IMR-90 (cell line): ENCODE data around the gene MARCHF3.

Experiments used
- CEBPB ChIP-seq: IDR thresholded peaks from 2 replicates; pipeline ENCODE4 v1.6.1; 2012; ENCODE audit warnings: low read depth, low read length, improper control_type of control experiment
- CTCF ChIP-seq: conservative IDR thresholded peaks from 2 replicates; pipeline ENCODE4 v1.5.1; 2012; ENCODE audit warnings: mild to moderate bottlenecking, low read depth, low read length, improper control_type of control experiment
- MAFK ChIP-seq: IDR thresholded peaks from 2 replicates; pipeline ENCODE4 v1.6.1; 2012; ENCODE audit warnings: low read depth, low read length, improper control_type of control experiment
- MAZ ChIP-seq: IDR thresholded peaks from 2 replicates; pipeline ENCODE4 v1.6.1; 2012; ENCODE audit warnings: low read depth, mild to moderate bottlenecking, low read length, improper control_type of control experiment, moderate library complexity, borderline replicate concordance
- MXI1 ChIP-seq: IDR thresholded peaks from 2 replicates; pipeline ENCODE4 v1.6.1; 2012; ENCODE audit warnings: low read depth, mild to moderate bottlenecking, low read length, moderate library complexity, borderline replicate concordance
- POLR2A ChIP-seq: IDR thresholded peaks from 2 replicates; pipeline ENCODE4 v1.6.1; 2012; ENCODE audit warnings: mild to moderate bottlenecking, low read depth, low read length
- RFX5 ChIP-seq: IDR thresholded peaks from 2 replicates; pipeline ENCODE4 v1.8.0; 2012; ENCODE audit warnings: low read depth, mild to moderate bottlenecking, low read length, moderate library complexity
- SMC3 ChIP-seq: fragments of 150-350 bp; IDR thresholded peaks from 2 replicates; pipeline ENCODE4 v1.6.1; 2016; ENCODE audit warnings: low read depth, mild to moderate bottlenecking, antibody characterized with exemption, low read length, moderate library complexity
- TF ChIP-seq, protein P1 (sequence below): fragments of 150-350 bp; IDR thresholded peaks from 2 replicates; pipeline ENCODE4 v1.6.1; 2017; ENCODE audit warnings: mild to moderate bottlenecking, antibody characterized with exemption, low read length, low read depth

DNA sequence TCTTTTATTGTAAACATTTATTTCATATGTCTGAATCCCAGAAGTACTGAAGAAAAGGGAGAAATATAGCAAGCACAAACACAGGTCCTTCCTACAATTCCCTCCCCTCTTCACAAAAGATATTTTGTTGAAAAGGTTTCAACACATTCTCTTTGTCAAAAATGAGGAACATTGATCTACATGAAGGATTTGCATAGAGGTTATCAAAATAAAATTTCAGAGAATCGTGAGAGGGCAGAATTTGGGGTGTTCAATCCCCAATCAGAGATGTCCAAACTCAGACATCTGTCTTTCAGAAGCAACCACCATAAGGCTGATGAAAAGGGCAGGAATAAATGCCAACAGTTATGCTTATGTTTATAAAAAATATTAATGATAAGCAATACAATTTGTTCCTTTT, 69.2 kb downstream of the MARCHF3 start:
- TF ChIP-seq CTCF: no peak
- TF ChIP-seq POLR2A: no peak
- TF ChIP-seq MAFK: no peak
- TF ChIP-seq SMC3: no peak
- TF ChIP-seq, protein P1, sequence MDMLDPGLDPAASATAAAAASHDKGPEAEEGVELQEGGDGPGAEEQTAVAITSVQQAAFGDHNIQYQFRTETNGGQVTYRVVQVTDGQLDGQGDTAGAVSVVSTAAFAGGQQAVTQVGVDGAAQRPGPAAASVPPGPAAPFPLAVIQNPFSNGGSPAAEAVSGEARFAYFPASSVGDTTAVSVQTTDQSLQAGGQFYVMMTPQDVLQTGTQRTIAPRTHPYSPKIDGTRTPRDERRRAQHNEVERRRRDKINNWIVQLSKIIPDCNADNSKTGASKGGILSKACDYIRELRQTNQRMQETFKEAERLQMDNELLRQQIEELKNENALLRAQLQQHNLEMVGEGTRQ: no peak
- no peak for TF ChIP-seq CEBPB
- TF ChIP-seq MXI1: no peak
- no peak for TF ChIP-seq RFX5
- no peak for TF ChIP-seq MAZ
